GM12801 (cell line): ENCODE measurements around the gene DMKN.

Experiments used
- TF ChIP-seq, protein P1 (sequence below): IDR thresholded peaks from one replicate; pipeline ENCODE4 v1.5.1; 2011; ENCODE audit warnings: control low read depth; ENCODE audit not compliant: insufficient read length; ENCODE audit errors: extremely low read depth

Gene DMKN

DNA sequence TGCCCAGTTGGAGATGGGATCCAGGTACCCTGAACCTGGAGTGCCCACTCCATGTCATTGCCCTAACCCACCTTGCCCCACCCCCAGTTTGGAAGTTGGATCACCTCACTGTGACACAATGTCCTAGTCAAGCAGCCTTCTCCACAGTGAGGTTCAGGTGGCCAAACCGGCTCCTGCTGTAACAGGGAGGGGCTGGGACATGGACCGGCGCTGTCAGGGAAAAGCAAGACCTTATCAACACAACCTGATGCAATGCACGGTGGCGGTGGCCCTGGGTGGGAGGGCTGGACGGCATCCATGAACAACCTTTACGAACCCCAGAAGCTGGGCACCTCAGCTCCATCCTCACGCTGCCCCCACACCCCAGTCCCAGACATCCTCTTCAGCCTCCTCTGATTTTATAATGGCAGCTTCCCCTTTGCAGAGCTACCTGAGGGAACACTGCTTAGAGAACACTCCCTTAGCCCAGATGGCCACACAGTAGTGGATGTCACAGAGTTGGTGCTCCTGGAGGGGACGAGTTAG, 21.6 kb downstream of the DMKN start:
- TF ChIP-seq, protein P1, sequence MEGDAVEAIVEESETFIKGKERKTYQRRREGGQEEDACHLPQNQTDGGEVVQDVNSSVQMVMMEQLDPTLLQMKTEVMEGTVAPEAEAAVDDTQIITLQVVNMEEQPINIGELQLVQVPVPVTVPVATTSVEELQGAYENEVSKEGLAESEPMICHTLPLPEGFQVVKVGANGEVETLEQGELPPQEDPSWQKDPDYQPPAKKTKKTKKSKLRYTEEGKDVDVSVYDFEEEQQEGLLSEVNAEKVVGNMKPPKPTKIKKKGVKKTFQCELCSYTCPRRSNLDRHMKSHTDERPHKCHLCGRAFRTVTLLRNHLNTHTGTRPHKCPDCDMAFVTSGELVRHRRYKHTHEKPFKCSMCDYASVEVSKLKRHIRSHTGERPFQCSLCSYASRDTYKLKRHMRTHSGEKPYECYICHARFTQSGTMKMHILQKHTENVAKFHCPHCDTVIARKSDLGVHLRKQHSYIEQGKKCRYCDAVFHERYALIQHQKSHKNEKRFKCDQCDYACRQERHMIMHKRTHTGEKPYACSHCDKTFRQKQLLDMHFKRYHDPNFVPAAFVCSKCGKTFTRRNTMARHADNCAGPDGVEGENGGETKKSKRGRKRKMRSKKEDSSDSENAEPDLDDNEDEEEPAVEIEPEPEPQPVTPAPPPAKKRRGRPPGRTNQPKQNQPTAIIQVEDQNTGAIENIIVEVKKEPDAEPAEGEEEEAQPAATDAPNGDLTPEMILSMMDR, result no peak

DNA sequence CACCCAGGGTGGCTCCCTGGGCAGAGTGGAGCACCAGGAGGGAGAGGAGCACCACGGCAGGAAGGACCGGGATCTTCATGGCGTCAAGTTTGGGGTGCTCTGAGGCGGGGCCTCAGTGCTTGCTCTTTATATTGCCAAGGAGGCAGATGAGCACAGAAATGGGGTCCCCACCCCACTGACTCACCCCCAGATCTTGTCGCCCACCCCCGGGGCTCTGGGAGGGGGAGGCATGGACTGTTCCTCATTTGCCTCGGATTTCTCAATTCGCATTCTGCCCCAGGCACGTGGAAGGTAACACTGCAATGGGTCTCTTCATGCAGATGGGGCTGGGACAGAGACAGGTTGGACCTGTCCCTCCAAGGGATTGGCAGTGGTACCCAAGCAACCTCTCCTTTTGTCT, 23.1 kb downstream of the DMKN start, which contains the start of gene KRTDAP:
KRTDAP (minus strand) TSS at position 101 of the 400 bp plus-strand sequence; CDS start at position 79, 22 bp downstream.
- TF ChIP-seq, protein P1, result no peak

DNA sequence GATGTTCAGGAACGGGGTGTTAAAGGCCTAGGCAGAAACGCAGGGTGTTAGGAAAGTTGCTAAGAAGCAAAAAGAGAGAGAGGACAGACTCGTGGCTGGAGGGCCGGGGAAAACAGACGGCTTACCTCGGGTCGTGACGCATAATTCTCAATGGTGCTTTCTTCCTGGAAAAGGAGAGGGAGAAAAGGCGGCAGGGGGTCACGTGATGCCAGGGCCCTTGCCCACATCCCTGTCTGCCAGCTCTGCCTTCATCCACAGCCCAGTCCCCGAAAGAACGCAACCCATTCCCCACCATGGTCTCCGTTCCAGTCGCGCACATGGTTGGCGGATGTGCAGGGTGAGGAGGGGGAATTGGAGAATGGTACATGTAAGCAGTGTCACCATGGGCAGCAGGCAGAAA, 24.8 kb downstream of the DMKN start:
- TF ChIP-seq, protein P1, result no peak

DNA sequence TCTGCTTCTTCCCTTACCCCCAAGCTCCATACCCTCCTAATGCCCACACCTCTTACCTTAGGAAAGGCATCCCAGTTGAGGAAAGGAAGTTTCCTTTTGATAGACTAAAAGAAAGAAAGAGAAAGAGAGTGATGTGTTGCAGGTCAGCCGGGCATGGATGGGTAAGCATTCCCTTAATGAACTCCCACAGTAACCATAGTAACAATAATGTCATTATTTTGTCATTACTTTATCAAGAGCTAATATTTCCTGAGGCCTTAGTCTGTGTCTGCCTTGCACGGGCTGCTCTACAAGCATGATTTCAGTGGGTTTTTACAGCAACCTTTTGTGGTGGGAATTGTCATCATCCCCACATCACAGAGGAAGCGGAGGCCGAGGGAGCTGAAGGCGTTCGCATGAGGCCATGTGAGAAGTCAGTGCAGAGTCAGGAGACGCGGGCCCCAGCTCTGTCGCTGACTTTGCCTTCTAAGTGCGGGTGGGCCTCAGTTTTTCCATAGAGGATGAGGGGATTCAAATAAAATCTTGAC, 25.7 kb downstream of the DMKN start:
- TF ChIP-seq, protein P1, result no peak

DNA sequence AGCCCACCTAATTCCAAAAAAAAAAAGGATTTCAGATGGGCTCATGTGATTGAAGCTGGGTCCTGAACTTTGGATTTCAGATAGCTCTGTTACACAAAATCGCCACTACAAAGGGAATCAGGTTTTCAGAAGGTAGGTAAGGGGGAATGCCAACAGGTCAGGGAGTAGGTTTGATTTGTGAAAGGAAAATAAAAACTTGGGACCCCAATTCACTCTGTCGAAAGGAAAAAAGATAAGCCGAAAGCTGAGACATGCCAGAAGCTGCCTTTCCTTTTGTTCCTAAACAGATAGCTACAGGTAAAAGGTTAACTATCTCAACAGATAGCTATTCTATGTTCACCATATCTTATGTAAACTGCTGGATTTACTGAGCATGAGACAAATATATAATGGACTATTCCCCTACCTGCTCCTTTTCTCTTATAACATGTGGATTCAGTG, 27.2 kb downstream of the DMKN start:
- TF ChIP-seq, protein P1, result no peak

DNA sequence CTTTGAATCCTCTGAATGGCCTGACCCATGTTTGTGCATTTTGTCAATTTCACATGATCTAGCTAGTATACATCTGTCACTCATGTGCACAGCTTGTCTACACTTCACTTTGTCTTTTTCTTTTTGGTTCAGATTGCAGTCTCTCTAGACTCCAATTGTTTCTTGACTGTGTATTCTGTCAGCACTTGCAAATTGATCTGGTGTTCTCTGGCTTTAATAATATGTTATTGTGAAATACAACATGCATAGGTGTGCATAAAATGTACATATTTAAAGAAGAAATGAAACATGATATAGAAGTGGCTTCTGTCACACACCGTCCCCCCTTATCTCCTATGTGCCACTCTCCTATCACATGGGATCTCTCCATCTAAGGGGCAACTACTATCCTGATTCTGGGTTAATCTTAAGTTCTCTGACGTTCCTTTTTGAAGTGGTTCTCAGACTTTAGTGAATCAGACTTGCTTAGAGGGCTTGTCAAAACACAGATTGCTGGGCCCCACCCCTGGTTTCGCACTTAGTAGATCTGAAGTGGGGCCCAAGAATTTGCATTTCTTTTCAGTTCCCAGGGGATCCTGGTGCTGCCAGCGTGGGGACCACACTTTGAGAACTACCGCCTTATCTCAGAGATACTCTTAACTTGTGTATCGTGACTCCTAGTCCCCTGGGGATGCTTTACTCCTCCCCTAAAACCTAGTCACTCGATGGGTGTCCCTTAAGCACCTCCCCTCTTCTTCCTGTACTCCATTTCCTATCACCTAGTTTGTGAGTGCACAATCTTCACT, 29.0 kb downstream of the DMKN start:
- TF ChIP-seq, protein P1, result no peak

DNA sequence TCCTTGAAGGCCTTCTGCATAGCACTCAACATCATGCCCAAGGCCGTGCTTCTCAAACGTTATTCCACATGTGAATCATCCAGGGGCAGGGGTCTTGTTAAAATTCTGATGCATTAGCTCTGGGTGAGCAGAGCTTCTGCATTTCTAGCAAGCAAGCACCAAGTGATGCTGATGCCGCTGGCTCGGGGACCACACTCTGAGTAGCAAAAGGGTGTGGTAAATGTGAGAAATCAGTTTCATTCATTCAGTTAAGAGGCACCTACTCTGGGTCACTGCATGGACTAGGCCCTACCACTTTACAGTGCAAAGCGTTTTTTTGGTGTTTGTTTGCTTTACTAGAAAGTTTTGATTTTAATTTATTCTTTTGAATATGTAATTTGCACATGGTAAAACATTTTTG, 30.4 kb downstream of the DMKN start:
- TF ChIP-seq, protein P1, result no peak
